GM12874 (cell line): ENCODE data around the gene PRRT1.

Source experiments
- CTCF ChIP-seq: IDR thresholded peaks from 2 replicates; pipeline ENCODE4 v1.5.1; 2011; ENCODE audit warnings: low read depth, mild to moderate bottlenecking, control low read depth, low read length, moderate library complexity; ENCODE audit not compliant: insufficient read depth

PRRT1 gene

DNA sequence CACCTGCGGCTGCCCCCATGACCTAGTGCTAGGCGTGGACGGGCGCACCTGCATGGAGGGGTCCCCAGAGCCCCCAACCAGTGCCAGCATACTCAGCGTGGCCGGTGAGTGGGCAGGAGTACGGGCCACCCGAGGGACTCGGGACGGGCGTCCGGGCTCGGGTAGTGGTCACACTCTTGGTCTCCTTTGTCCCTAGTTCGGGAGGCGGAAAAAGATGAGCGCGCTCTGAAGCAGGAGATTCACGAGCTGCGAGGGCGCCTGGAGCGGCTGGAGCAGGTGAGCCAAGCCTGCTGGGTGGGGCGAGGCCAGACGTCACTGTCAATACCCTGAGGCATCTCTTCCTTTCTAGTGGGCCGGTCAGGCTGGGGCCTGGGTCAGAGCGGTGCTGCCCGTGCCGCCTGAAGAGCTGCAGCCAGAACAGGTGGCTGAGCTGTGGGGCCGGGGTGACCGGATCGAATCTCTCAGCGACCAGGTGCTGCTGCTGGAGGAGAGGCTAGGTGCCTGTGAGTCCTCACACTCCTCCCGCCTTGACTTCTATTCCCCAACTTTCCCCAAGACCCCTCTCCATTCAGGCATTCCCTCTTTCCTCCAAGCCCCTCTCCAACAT, 15.5 kb upstream of the PRRT1 start:
- no peak for TF ChIP-seq CTCF

DNA sequence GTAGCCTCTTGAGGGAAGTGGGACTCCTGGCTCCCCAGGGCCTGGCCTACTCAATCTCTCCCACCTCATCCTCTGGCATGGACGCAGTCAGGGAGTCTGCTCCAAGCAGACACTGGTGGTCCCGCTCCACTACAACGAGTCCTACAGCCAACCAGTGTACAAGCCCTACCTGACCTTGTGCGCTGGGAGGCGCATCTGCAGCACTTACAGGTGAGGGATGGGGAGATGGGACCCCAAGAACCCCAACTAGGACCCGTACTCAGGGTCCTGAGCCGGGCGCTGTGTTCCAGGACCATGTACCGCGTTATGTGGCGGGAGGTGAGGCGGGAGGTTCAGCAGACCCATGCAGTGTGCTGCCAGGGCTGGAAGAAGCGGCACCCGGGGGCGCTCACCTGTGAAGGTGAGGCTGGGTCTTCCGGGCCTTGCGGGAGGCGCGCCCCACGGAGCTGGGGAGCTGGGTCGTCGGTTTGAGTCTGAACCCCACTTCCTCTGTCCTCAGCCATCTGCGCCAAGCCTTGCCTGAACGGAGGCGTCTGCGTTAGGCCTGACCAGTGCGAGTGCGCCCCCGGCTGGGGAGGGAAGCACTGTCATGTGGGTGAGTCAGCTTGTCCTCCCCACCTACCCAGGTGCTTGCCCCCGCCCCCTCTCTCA, 14.8 kb upstream of the PRRT1 start:
- no peak for TF ChIP-seq CTCF

DNA sequence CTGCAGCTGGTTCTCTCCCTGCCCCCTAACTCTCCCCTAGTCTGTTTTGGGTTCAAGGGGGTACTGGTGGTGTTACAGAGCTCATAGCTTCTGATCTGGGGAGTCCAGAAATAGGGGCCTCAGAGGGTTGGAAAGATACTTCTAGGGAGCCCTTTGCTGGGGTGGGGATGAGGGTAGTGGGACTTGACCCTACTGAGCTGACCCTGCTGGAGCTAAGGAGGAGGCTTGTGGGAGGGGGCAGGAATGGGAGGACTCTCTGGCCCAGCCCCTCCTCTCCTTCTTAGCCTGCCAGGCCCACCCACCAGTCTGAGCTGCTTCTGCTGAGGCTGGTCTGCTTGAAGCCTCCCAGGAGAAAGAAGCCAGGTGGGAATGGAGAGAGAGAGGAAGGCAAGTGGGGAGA, 12.6 kb upstream of the PRRT1 start, which contains the start of gene EGFL8:
Gene EGFL8 (plus strand): TSS at position 301 of the 400 bp plus-strand sequence. CDS start 1,571 bp downstream, outside the sequence.
- TF ChIP-seq CTCF: no peak

GRCh38 chr6:32163559-32164258, 12.0 kb upstream of the PRRT1 start:
- TF ChIP-seq CTCF: no peak

GRCh38 chr6:32158052-32158451, 6.3 kb upstream of the PRRT1 start:
- no peak for TF ChIP-seq CTCF

GRCh38 chr6:32156891-32157290, 5.2 kb upstream of the PRRT1 start:
- no peak for TF ChIP-seq CTCF

DNA sequence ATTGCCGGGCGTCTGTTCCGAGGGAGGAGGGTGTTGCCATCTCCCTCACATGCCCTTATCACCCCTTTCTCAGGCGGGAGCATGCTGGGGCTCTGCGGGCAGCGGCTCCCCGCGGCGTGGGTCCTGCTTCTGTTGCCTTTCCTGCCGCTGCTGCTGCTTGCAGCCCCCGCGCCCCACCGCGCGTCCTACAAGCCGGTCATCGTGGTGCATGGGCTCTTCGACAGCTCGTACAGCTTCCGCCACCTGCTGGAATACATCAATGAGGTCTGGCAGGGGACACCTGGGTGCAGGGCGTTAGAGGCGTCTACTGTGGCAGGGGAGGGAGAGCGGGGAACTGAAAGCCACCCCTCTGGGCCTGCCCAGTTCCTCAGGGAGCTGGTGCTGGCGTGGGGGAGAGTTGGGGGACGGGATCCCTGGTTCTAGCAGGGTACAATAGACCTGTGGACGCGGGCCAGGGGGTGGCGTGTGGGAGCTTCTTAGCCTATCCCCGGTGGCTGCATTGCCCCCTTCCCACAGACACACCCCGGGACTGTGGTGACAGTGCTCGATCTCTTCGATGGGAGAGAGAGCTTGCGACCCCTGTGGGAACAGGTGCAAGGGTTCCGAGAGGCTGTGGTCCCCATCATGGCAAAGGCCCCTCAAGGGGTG, 2.9 kb upstream of the PRRT1 start:
- TF ChIP-seq CTCF: peak; percentile 53
